Fibroblast of gingiva (primary cell): ENCODE measurements around the gene KCNK15.
A peak's percentile ranks its signal among the peaks of the same experiment; 100 is the strongest.
"Not testable (repeated sequence)": the region's sequence is repeated elsewhere in the genome, so short reads cannot be mapped to it uniquely, and the experiment has no call there.

Source experiments
- DNase-seq: peaks from one replicate; pipeline ENCODE4 v3.0.0-alpha.2; 2011; ENCODE audit warnings: low read depth

KCNK15 gene

GRCh38 chr20:44759595-44759994 is 13.9 kb downstream of the KCNK15 start:
- no peak for DNase-seq

DNA sequence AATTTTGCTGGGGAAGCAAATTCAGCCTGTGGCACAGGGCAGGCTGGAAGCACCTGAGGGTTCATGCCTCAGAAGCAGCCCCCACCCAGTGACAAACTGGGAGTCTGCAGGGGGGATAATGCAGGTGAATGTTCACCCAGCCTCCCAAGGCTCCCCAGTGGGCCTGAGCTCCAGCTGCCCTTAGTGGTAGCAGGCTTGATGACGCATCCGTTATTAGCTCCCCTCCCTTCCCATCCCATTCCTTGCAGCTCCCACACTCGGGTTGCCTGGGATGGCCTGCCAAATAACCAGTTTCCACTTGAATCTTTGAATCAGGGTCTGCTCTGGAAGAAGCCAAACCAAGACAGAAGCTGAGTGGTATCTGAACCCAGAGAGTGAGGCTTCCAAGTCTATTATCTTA is 15.8 kb downstream of the KCNK15 start:
- DNase-seq: no peak

DNA sequence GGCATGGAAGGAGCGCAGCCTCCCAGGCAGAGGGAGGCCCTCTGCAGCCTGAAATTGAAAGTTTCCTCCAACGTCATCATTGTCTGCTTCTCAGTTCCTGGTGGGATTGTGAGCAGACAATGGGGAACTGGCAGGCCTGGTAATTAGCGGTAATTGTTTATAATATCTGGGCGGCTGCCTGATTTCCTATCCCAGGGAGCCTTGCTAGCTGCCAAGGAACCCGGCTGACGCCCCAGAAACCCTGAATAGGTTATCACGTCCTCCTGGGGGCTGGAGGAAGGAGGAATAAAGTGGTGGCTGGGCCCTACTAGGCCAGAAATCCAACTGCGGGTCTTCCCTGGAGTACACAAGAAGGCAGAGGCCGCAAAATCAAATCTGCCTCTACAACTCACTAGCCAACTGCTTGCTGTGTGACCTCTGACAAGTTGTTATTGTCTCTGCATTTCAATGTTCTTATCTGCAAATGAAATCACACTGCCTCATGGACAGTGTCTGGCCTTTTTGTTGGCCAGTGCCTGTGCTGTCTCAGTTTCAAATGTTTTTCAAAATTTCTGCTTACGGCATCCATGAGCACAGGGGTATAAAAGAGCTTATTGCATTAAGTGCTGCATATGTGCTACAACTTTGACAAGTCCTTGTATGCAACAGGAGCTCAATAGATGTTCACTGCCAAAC is 16.9 kb downstream of the KCNK15 start:
- no peak for DNase-seq

DNA sequence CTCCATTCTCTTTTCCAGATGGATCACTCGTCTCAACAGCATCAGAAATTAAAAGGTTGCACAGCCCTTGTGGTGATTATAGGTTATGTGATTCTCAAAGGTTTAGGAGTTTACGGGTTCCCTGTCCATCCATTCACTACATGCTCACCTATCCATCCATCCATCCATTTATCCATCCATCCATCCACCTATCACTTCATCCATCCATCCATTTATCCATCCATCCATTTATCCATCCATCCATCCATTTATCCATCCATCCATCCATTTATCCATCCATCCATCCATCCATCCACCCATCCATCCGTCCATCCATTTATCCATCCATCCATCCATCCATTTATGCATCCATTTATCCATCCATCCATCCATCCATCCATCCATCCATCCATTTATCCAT is 18.1 kb downstream of the KCNK15 start:
- not testable (repeated sequence) for DNase-seq

DNA sequence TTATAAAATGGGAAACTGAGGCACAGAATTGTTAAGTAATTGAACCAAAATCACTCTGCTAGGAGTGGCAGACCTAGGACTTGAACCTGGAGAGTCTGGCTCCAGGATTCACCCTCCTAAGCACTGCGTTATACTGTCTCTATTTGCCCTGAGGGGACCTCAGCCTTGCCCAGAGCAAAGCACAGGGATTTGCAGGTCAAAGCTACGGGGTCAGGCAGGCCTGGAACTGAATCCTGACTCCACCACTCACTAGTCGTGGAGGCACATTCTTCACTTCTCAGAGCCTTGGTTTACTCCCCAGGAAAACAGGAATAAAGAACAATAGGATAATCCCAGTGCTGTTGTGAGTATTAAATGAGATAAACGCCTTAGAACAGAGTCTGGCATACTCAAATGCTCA is 19.4 kb downstream of the KCNK15 start:
- no peak for DNase-seq

DNA sequence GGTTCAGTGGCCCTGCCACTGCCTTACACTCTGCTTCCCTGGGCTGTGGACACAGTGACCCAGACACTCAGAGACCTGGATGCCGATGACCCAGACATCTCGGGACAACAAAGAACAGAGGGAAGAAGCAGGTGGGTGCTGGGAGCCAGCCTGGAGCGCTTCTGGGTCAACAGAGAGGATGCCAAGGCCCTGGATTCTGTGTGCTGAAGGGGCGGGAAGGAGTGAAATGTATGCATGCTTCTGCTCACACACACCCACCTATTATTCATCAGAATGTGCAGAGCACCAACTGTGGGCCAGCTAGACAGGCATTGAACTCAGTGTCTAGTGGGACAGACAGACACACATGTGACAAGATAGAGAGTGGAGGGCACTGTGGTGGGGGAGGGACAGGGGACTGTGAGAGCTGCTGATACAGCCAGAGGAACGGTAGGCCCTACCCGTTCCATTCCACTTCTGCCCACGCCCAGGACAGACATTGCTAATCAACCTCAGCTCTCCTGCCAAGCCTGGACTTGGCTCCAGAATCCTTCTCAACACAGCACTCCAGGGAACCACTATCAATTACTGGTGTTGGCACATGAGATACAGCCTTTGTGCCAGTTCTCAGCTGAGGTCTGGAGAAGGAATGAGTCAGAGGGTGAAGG is 20.2 kb downstream of the KCNK15 start:
- DNase-seq: peak; percentile 65

GRCh38 chr20:44768256-44768655 is 22.6 kb downstream of the KCNK15 start:
- DNase-seq: no peak

GRCh38 chr20:44768854-44769480 is 23.3 kb downstream of the KCNK15 start:
- DNase-seq: no peak

DNA sequence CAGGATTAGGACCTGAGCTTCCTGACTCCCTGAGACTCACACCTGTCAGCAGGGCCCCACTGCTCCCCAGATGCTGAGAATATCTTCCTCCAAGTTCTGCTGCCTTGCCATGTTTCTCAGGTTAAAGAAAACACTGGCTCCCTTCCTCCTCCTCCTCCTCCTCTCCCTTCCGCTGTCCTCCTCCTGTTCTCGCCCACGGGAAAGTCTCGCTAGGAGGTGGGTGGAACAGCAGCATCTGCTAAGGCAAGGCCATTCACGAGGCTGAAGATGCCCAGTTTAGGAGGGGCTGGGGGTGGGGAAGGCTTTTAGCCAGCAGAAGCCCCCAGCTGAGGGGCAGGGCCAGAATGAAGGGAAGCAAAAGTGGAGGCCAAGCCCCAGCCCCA is 23.8 kb downstream of the KCNK15 start:
- DNase-seq: no peak

GRCh38 chr20:44770484-44771171 is 25.0 kb downstream of the KCNK15 start:
- DNase-seq: no peak

- DNase-seq: no peak
Observed at GRCh38 chr20:44771172-44771535, 25.5 kb downstream of the KCNK15 start.

GRCh38 chr20:44772636-44773035 is 27.0 kb downstream of the KCNK15 start:
- no peak for DNase-seq

GRCh38 chr20:44773070-44773829 is 27.6 kb downstream of the KCNK15 start:
- no peak for DNase-seq

- DNase-seq: no peak
Observed at GRCh38 chr20:44776980-44777379, 31.3 kb downstream of the KCNK15 start.

DNA sequence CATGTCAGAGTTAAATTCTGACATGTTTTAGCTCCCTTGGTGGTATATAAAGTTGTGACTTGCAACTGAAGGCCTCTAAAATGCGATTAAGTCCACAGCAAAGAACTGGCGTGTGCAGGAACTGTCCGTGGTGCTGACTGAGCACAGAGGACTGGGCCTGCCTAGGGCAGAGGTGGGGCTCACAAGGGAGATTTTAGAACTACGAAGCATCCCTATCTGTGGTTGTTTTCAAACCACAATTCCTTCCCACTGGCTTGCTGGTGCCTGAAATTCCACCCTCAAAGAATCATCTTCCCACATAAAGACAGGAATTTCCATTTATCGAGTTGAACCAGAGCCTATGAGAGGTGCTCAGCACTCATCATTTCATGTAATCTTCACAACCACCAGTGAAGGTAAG is 34.6 kb downstream of the KCNK15 start:
- DNase-seq: peak; percentile 25

DNA sequence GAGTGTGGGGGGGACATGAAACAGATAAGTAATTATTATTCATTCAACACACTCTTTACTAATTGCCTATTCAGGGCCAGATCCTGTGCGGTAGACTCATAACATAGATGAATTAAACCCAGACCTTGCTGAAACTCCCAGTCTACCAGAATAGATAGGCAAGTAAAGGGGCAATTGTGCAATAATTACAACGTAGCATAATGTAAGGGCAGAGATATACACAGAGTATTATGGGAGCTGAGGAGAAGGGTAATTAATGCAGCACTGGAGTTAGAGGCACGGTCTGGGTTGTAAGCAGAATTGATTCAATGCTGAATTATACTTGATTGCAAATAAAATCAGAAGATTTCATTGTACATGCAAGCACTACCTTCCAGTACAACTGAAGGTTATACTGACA is 35.5 kb downstream of the KCNK15 start:
- DNase-seq: no peak

- DNase-seq: no peak
Observed at GRCh38 chr20:44781791-44782190, 36.1 kb downstream of the KCNK15 start.

- DNase-seq: no peak
Observed at GRCh38 chr20:44784688-44785087, 39.0 kb downstream of the KCNK15 start.

DNA sequence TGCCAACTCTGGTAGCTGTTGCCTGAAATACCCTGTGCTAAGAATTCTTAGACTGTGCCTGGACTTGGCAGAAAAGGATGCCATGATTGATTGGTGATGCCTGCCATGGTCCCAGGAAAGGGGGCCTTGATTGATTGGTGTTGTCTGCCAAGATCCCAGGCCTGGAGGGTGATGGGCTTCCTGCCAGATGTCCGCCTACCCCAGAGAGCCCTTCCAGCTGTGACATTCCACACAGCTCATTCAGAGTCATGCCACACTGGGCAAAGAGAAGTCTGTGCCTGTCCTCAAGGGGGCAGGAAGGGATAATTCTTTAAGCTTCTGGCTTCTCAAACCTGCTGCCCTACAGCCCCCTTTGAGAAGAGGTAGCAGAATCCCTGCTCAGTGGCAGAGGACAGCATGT is 40.1 kb downstream of the KCNK15 start:
- DNase-seq: no peak

- DNase-seq: no peak
Observed at GRCh38 chr20:44787299-44787698, 41.6 kb downstream of the KCNK15 start.

DNA sequence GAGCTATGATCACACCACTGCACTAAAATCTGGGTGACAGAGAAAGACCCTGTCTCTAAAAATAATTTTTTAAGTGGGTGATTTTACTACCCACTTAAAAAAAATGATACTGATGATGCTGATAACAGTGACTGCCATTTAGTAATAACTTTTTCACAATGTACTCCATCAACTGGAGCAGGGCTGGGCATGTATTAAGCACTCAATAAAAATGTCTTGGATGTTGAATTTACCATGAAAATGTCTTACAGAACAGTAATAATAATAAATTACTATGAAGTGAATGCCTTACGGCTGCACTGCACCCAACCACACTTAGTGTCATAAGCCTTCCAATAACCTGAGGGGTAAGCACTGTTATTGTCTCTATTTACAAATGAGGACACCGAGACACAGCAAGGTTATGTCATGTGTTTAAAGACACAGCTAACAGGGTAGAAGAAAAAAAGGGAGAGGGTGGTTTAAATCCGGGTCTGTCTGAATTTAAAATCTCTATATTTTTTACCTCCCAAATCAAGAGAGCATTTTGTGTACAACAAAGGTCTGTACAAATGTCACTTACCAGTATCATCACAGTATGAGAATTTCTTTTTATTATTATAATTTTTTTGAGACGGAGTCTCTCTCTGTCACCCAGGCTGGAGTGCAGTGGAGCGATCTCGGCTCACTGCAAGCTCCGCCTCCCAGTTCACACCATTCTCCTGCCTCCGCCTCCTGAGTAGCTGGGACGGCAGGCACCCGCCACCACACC is 43.2 kb downstream of the KCNK15 start:
- DNase-seq: no peak
